Transverse colon (tissue), 4 donors: Measurements from ENCODE around the gene AOC1. TPM values are rescaled to one million over a fixed set of nuclear protein-coding genes. Genes with fewer than 3 reads are reported as not detected.

Experiments
- DNase-seq: peaks from one replicate; pipeline ENCODE4 v3.0.0-alpha.2; 2019
- H3K27ac ChIP-seq, 4 donors: fragments of 200-600 bp; sonication (generic); 2 replicates each; pipeline ENCODE4 v1.5.1; 2016 to 2018; ENCODE audit warnings: inconsistent platforms in 4 of 4
- H3K27me3 ChIP-seq: fragments of 200-600 bp; sonication (generic); 2 replicates; pipeline ENCODE4 v1.5.1; 2017; ENCODE audit warnings: inconsistent platforms
- H3K36me3 ChIP-seq, 4 donors: fragments of 200-600 bp; sonication (generic); 2 replicates each; pipeline ENCODE4 v1.5.1; 2017 to 2019; ENCODE audit warnings: inconsistent platforms in 4 of 4
- H3K4me1 ChIP-seq, 4 donors: fragments of 200-600 bp; sonication (generic); 2 replicates each; pipeline ENCODE4 v1.5.1; 2017 to 2020; ENCODE audit warnings: inconsistent platforms in 4 of 4
- H3K4me3 ChIP-seq, 4 donors: fragments of 200-600 bp; sonication (generic); 1 replicate in 1 of 4; 2 replicates in 3 of 4; pipeline versions ENCODE4 v1.5.1 to v1.6.1; 2017 to 2019; ENCODE audit warnings: inconsistent platforms in 4 of 4
- H3K9me3 ChIP-seq, 2 donors: fragments of 200-600 bp; sonication (generic); 2 replicates each; pipeline ENCODE4 v1.5.1; 2017 to 2019; ENCODE audit warnings: inconsistent platforms in 2 of 2
- EP300 ChIP-seq: sonication (generic); formaldehyde crosslinking; IDR thresholded peaks from one replicate; pipeline ENCODE4 v1.6.1; 2017; ENCODE audit warnings: antibody characterized with exemption, low read depth
- POLR2A ChIP-seq: fragments of 450-650 bp; IDR thresholded peaks from one replicate; pipeline ENCODE4 v1.6.1; 2016; ENCODE audit warnings: antibody characterized with exemption, mild to moderate bottlenecking, moderate library complexity
- POLR2AphosphoS5 ChIP-seq, 3 donors: sonication (generic); formaldehyde crosslinking; IDR thresholded peaks; one replicate each; pipeline ENCODE4 v1.6.1; 2016; ENCODE audit warnings: antibody characterized with exemption in 3 of 3
- WGBS, 2 donors: methylation state at CpG; one replicate each; pipeline ENCODE4 v1.1.5; 2018; ENCODE audit warnings: low coverage in 1 of 2; 5-methylcytosine and 5-hydroxymethylcytosine counted together
- in situ Hi-C, 4 donors: fragments of 200-750 bp; cut with MboI; loops; one replicate each; pipeline versions ENCODE4 v1.15.0 to v1.15.1; 2017; ENCODE audit warnings: low sequenced_read_pairs in 3 of 4, low pct_ligation_motif_present in 1 of 4, low pct_unique_long_range_greater_than_20kb in 1 of 4
- intact Hi-C: fragments of 100-400 bp; cut with DNase I; formaldehyde crosslinking; loops from one replicate; pipeline ENCODE4 v1.15.1; 2023; ENCODE audit warnings: low total_unique reads
- total RNA-seq, 4 donors: library from RNA; depleted of rRNA; stranded (reverse); fragments of >200 nt; gene quantifications; one replicate each; pipeline ENCODE4 v1.1.0, GENCODE V29; 2016
- TF ChIP-seq, protein P1 (sequence below), 5 experiments: fragments of 200-600 bp in 3 of 5; fragments of 450-650 bp in 2 of 5; sonication (generic) in 3 of 5; IDR thresholded peaks; 1 replicate in 2 of 5; 2 replicates in 3 of 5; pipeline ENCODE4 v1.5.1; 2016 to 2017; ENCODE audit warnings: antibody characterized with exemption in 5 of 5, inconsistent platforms in 3 of 5, mild to moderate bottlenecking in 2 of 5, moderate library complexity in 1 of 5

AOC1 gene
- total RNA-seq, 4 donors from 2014 or later, result 143 to 687 (median 427) TPM

DNA sequence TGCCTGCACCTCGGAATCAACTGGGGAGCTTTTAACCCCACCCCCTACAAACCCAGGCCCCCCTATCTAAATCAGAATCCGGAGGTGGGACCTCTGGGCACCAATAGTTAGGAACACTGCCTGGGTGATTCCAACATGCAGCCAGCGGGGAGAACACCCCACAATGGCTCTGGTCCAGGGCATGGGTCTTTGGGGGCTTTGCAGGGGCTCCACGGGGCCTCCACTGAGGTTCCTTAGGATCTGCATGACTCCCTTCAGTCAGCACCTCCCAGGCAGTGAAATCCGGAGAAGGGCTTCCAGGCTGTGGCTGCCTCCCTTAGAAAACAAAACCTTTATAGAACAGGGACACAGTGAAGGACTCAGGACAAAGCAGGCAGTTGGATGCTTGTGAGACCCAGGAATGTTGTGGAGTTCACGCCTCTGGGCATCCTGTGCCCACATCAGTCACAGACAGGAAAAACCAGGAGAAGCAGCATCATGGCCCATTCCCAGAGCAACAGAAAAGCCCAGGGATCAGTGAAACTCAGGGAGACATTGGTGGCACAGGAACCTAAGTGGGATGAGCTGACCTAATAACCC lies 16.5 kb upstream of the AOC1 start:
- in situ Hi-C loops, result no loop called here

DNA sequence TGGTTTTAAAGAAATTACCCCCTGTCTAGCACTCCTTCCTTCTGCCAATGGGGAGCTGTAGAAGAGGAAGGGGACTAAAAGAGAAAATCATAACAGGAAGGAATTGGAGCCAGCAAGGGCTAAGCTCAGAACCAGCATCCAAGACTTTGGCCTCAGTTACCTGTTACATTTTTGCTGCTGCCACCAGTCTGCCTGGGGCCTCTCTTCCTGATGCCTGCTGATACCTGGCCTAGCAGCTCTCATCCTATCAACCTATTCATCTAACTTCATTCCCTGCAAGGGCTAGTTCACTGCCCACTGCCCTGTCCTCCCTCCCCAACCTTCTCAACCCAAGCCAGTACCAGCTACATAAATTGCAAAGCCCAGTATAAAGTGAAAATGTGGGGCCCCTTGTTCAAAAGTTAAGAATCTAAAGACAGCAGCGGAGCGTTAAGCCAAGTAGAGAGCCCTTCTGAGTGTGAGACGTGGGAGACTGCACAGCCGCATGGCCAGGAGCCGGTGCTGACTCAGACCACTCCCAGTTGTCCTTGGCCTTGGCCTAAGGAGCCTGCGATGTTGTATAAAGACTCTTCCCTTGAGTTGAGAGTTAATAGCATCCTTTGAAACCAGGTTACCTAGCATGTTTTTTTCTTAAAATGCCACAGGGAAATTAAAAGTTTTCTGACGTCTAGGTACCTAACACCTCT lies 13.2 kb upstream of the AOC1 start:
- TF ChIP-seq POLR2A (no peak), EP300 (no peak), POLR2AphosphoS5 (IDR thresholded peaks at IDR 0.05) (no peak)
- TF ChIP-seq, protein P1, sequence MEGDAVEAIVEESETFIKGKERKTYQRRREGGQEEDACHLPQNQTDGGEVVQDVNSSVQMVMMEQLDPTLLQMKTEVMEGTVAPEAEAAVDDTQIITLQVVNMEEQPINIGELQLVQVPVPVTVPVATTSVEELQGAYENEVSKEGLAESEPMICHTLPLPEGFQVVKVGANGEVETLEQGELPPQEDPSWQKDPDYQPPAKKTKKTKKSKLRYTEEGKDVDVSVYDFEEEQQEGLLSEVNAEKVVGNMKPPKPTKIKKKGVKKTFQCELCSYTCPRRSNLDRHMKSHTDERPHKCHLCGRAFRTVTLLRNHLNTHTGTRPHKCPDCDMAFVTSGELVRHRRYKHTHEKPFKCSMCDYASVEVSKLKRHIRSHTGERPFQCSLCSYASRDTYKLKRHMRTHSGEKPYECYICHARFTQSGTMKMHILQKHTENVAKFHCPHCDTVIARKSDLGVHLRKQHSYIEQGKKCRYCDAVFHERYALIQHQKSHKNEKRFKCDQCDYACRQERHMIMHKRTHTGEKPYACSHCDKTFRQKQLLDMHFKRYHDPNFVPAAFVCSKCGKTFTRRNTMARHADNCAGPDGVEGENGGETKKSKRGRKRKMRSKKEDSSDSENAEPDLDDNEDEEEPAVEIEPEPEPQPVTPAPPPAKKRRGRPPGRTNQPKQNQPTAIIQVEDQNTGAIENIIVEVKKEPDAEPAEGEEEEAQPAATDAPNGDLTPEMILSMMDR (IDR thresholded peaks at IDR 0.05), result no peak
- Histone ChIP-seq H3K9me3 (no peaks in the 10 kb centered on the region), H3K27ac (no peak overlapping the region), H3K4me1 (no peaks in the 10 kb centered on the region), H3K36me3 (no peaks in the 10 kb centered on the region), H3K4me3 (no peak overlapping the region), H3K27me3 (no peaks in the 10 kb centered on the region)
- intact Hi-C loops (no loop called here), in situ Hi-C loops (no loop called here)
- WGBS, 2 donors, result 77 to 85% methylated on average over 5 to 7 of the region's 7 CpGs
- no peak for DNase-seq

More for the DNA sequence above, 16.5 kb upstream of the AOC1 start:
- no peak for DNase-seq
- H3K4me1 ChIP-seq, result peaks cover 0 to 14% (median 7%) of the 10 kb centered on the region in 4 donors
- no peak for TF ChIP-seq EP300
- no peak for TF ChIP-seq POLR2AphosphoS5 (IDR thresholded peaks at IDR 0.05)
- TF ChIP-seq, protein P1 (IDR thresholded peaks at IDR 0.05), result no peak
- TF ChIP-seq POLR2A, result no peak
- H3K27ac ChIP-seq, result no peak overlapping the region
- no peaks in the 10 kb centered on the region for H3K36me3 ChIP-seq
- WGBS, 2 donors, result 81 to 92% methylated on average over 1 to 5 of the region's 6 CpGs
- H3K27me3 ChIP-seq, result no peaks in the 10 kb centered on the region
- intact Hi-C loops, result no loop called here
- H3K9me3 ChIP-seq, result no peaks in the 10 kb centered on the region
- H3K4me3 ChIP-seq, result no peak overlapping the region

DNA sequence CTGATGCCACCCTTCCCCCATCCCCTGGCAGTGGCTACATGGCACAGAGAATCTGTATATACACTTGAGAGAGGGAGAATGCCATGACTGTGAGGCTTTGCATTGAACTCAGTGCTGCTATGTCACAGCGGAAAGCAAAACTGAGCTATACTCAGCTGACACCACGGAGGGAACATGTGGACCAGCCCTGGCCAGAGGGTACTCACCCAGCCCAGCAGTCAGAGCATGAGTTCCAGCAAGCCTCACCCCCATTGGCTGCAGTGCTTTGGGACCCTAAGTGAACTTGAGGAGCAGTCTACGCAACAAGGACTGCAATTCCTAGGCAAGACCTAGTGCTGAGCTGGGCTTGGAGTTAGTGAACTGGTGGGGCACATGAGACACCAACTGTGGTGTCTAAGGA lies 10.3 kb upstream of the AOC1 start:
- in situ Hi-C loops, result no loop called here

DNA sequence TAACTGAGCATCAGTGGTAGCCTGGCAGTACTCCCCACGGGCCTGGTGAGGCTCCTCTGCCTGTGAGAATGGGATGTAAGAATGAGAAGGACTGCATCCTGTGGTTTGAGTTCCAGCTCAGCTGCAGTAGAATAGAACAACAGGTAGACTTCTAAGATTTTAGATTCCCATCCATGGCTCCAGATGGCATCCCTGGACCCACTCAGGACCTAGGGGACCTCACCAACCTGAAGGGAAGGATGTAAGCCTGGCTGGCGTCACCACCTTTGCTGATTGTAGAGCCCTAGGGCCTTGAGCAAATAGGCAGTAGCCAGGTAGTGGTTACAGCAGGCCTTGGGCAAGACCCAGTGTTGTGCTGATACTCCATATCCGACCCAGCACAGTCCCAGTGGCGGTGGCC lies 9.6 kb upstream of the AOC1 start:
- H3K9me3 ChIP-seq, result no peaks in the 10 kb centered on the region
- no peak overlapping the region for H3K4me3 ChIP-seq
- 67% methylated on average over 4 of the region's 4 CpGs; no CpG with 5 or more reads in 1 of the 2 donors for WGBS, 2 donors
- in situ Hi-C loops, result no loop called here
- H3K27me3 ChIP-seq, result no peaks in the 10 kb centered on the region
- TF ChIP-seq EP300 (no peak), POLR2AphosphoS5 (IDR thresholded peaks at IDR 0.05) (no peak), POLR2A (no peak)
- TF ChIP-seq, protein P1 (IDR thresholded peaks at IDR 0.05), result no peak
- no peak for DNase-seq
- peaks cover 0 to 4% (median 0%) of the 10 kb centered on the region in 4 donors for H3K4me1 ChIP-seq
- intact Hi-C loops, result no loop called here
- H3K36me3 ChIP-seq, result no peaks in the 10 kb centered on the region
- no peak overlapping the region for H3K27ac ChIP-seq

More for the DNA sequence above, 10.3 kb upstream of the AOC1 start:
- Histone ChIP-seq H3K4me1 (peaks cover 0 to 4% (median 0%) of the 10 kb centered on the region in 4 donors), H3K9me3 (no peaks in the 10 kb centered on the region), H3K4me3 (no peak overlapping the region), H3K36me3 (no peaks in the 10 kb centered on the region), H3K27me3 (no peaks in the 10 kb centered on the region), H3K27ac (no peak overlapping the region)
- WGBS, 2 donors, result 89% methylated on average over 3 of the region's 3 CpGs; no CpG with 5 or more reads in 1 of the 2 donors
- intact Hi-C loops, result no loop called here
- TF ChIP-seq POLR2A (no peak), EP300 (no peak), POLR2AphosphoS5 (IDR thresholded peaks at IDR 0.05) (no peak)
- TF ChIP-seq, protein P1 (IDR thresholded peaks at IDR 0.05), result no peak
- DNase-seq, result no peak
